ENCODE data around the gene DGKK. TPM values are rescaled to one million over a fixed set of nuclear protein-coding genes. Genes with fewer than 3 reads are reported as not detected.
A peak's percentile ranks its signal among the peaks of the same experiment; 100 is the strongest.

The DGKK gene
- total and polyA plus RNA-seq, 2 of the 13 experiments (the other 11 are each of a cell fraction or from before 2014, with no cell fraction given), result 11.0 to 24.0 TPM

DNA sequence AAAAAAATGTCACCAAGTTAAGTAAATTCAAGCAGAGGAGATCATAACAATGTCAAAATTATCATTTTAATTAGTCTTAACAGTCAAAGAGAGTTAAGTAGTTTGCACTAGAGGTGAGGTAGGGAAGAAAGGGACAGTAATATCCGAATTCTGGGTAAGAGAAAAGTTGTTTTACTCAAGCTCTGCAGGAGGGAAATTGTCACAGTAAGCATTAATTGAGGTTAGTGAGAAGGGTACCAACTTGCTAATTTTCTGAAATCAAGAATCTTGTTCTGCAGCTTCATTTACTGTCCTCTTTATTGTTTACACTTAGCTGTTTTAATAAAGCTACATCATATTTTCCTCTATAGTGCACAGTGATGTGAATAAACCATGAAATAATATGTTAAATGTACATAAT lies 11.0 kb downstream of the DGKK start:
- CTCF ChIA-PET (ENCODE audit: low intra/inter-chr PET ratio, low total read pairs), result no interaction called here

DNA sequence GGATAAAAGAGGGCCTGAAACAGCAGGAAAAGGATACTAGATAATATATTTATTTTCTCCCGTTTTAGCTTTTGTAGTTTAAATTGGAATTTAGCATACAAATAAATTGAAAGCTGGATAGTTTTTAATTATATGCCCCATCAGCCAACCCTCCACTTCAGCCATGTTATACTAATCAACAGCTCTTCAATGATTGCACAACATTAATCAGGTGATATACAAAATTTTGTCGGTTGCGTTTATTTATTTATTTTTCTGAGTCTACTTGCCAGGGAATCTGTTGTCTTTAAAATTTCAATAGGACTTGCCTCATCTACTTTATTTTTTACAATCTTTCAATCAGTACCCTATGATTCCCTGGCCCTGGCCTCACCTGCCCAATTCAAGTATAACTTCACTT lies 12.1 kb downstream of the DGKK start:
- TF ChIP-seq NRL (CRISPR knock-in tag; IDR thresholded peaks at IDR 0.05; ENCODE audit: borderline replicate concordance) (no peak), AGO1 (IDR thresholded peaks at IDR 0.05; ENCODE audit: low read depth, low read length, poor library complexity, severe bottlenecking) (no peak), ZNF737 (CRISPR knock-in tag; IDR thresholded peaks at IDR 0.05; ENCODE audit: borderline replicate concordance) (no peak), KLF16 (CRISPR knock-in tag; IDR thresholded peaks at IDR 0.05) (no peak), ZNF878 (CRISPR knock-in tag; IDR thresholded peaks at IDR 0.05) (no peak), NFE2L1 (CRISPR knock-in tag; IDR thresholded peaks at IDR 0.05; ENCODE audit: borderline replicate concordance) (no peak), DNMT3B (CRISPR knock-in tag; conservative IDR thresholded peaks at IDR 0.05) (no peak), HOXD1 (CRISPR knock-in tag; IDR thresholded peaks at IDR 0.05) (no peak), TMF1 (CRISPR knock-in tag; IDR thresholded peaks at IDR 0.05; ENCODE audit: low read depth) (no peak), ATAD3A (CRISPR knock-in tag; IDR thresholded peaks at IDR 0.05) (no peak), ZNF543 (CRISPR knock-in tag; IDR thresholded peaks at IDR 0.05) (no peak), EZH2 (conservative IDR thresholded peaks at IDR 0.05; ENCODE audit: low read depth, low read length) (no peak)
- peaks cover 10% of the 10 kb centered on the region for H3K4me1 ChIP-seq (ENCODE audit: insufficient read depth, low read length)
- no peak for FAIRE-seq
- CTCF ChIA-PET (ENCODE audit: low intra/inter-chr PET ratio, low total read pairs), result no interaction called here
- no peak for ATAC-seq
- WGBS (ENCODE audit: low lambda C conversion rate), result 99% methylated on average over 3 of the region's 3 CpGs
- intact Hi-C loops (cut with micrococcal nuclease; ENCODE audit: unreplicated experiment) (no loop called here), in situ Hi-C loops (cut with HindIII; ENCODE audit: extremely low pct_ligation_motif_present, low pct_unique_long_range_greater_than_20kb) (no loop called here)
- no peaks in the 10 kb centered on the region for H3K27me3 ChIP-seq (ENCODE audit: control insufficient read depth in 1 of 2, insufficient read depth in 2 of 2, low read length in 2 of 2)
- H3K4me2 ChIP-seq (ENCODE audit: low read depth, low read length), result no peak overlapping the region
- no peak overlapping the region for H2AFZ ChIP-seq (ENCODE audit: low read length)
- no peaks in the 10 kb centered on the region for H4K20me1 ChIP-seq (ENCODE audit: insufficient read depth, low read length)
- POLR2A ChIA-PET, result no interaction called here
- DNase-seq (ENCODE audit: low spot score), result no peak
- no peak overlapping the region for H3K27ac ChIP-seq (ENCODE audit: extremely low read length, insufficient read depth, low read length)
- BruUV-seq (replicated peaks), result no TSS peak
- no peaks in the 10 kb centered on the region for H3K9me3 ChIP-seq (ENCODE audit: low read length)
- no peaks in the 10 kb centered on the region for H3K79me2 ChIP-seq (ENCODE audit: insufficient read depth, low read length)
- H3K36me3 ChIP-seq (replicated peaks in 1 of 2; ENCODE audit: control insufficient read depth in 1 of 2, insufficient read depth in 2 of 2, low read length in 2 of 2), result no peaks in the 10 kb centered on the region
- no peak overlapping the region for H3K4me3 ChIP-seq (replicated peaks in 1 of 3; ENCODE audit: insufficient read depth in 1 of 3, low read depth in 2 of 3, low read length in 3 of 3)
- H3K9ac ChIP-seq (ENCODE audit: insufficient read depth, low read depth, low read length), result no peak overlapping the region

More for the DNA sequence above, 11.0 kb downstream of the DGKK start:
- no peak overlapping the region for H3K4me3 ChIP-seq (replicated peaks in 1 of 3; ENCODE audit: insufficient read depth in 1 of 3, low read depth in 2 of 3, low read length in 3 of 3)
- in situ Hi-C loops (cut with HindIII; ENCODE audit: extremely low pct_ligation_motif_present, low pct_unique_long_range_greater_than_20kb), result no loop called here
- peak; percentile 13 to 71; a peak in 2 of 4 replicates for TF ChIP-seq MAFK (conservative IDR thresholded peaks at IDR 0.05 in 1 of 2, IDR thresholded peaks at IDR 0.05 in 1 of 2; ENCODE audit: low read length in 2 of 2)
- TF ChIP-seq HMG20B (CRISPR knock-in tag; conservative IDR thresholded peaks at IDR 0.05), result no peak
- peak; percentile 54; the same call in 1 of the 2 replicates for TF ChIP-seq MAFF (IDR thresholded peaks at IDR 0.05; ENCODE audit: low read depth, low read length)
- no peaks in the 10 kb centered on the region for H3K36me3 ChIP-seq (replicated peaks in 1 of 2; ENCODE audit: control insufficient read depth in 1 of 2, insufficient read depth in 2 of 2, low read length in 2 of 2)
- no peak overlapping the region for H3K4me2 ChIP-seq (ENCODE audit: low read depth, low read length)
- no peak overlapping the region for H3K9ac ChIP-seq (ENCODE audit: insufficient read depth, low read depth, low read length)
- DNase-seq (ENCODE audit: low spot score), result no peak
- no peaks in the 10 kb centered on the region for H3K9me3 ChIP-seq (ENCODE audit: low read length)
- no peak for ATAC-seq
- no peaks in the 10 kb centered on the region for H3K27me3 ChIP-seq (ENCODE audit: control insufficient read depth in 1 of 2, insufficient read depth in 2 of 2, low read length in 2 of 2)
- H3K27ac ChIP-seq (ENCODE audit: extremely low read length, insufficient read depth, low read length), result no peak overlapping the region
- POLR2A ChIA-PET, result no interaction called here
- peak; percentile 48 for FAIRE-seq
- intact Hi-C loops (cut with micrococcal nuclease; ENCODE audit: unreplicated experiment), result no loop called here
- peaks cover 10% of the 10 kb centered on the region for H3K4me1 ChIP-seq (ENCODE audit: insufficient read depth, low read length)
- no peak overlapping the region for H2AFZ ChIP-seq (ENCODE audit: low read length)
- H3K79me2 ChIP-seq (ENCODE audit: insufficient read depth, low read length), result no peaks in the 10 kb centered on the region
- WGBS (ENCODE audit: low lambda C conversion rate), result 80% methylated on average over 1 of the region's 1 CpG
- no peaks in the 10 kb centered on the region for H4K20me1 ChIP-seq (ENCODE audit: insufficient read depth, low read length)
- no TSS peak for BruUV-seq (replicated peaks)
